ENCODE data around the gene IL1RN.
"Not testable (repeated sequence)": the region's sequence is repeated elsewhere in the genome, so short reads cannot be mapped to it uniquely, and the experiment has no call there.

The IL1RN gene, protein sequence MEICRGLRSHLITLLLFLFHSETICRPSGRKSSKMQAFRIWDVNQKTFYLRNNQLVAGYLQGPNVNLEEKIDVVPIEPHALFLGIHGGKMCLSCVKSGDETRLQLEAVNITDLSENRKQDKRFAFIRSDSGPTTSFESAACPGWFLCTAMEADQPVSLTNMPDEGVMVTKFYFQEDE

DNA sequence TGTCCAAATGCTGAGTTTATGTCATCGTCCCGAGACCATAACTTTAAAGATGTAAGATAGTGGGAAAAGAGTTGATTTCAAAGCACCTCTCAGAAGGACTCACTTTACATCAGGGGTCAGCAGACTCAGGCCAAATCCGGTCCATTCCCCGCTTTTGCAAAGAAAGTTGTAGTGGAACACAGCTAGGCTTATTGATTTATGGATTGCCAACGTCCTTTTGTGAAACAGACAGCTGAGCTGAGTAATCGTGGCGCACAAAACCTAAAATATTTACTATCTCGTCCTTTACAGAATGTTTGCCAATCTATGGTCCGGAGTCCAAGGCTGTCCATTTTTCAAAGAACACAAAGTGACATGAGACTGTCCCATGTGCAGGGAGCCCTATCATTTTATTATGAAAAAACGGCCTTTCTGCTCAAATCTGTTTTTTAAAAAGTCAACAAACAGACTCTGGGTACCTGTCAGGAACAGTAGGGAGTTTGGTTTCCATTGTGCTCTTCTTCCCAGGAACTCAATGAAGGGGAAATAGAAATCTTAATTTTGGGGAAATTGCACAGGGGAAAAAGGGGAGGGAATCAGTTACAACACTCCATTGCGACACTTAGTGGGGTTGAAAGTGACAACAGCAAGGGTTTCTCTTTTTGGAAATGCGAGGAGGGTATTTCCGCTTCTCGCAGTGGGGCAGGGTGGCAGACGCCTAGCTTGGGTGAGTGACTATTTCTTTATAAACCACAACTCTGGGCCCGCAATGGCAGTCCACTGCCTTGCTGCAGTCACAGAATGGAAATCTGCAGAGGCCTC lies at the start of gene IL1RN:
Gene IL1RN, plus strand, starts transcription at position 754 of the 801 bp plus-strand sequence. Its CDS starts 27 bp downstream, at position 781.
- DNase-seq (ENCODE audit: low spot score): no peak

DNA sequence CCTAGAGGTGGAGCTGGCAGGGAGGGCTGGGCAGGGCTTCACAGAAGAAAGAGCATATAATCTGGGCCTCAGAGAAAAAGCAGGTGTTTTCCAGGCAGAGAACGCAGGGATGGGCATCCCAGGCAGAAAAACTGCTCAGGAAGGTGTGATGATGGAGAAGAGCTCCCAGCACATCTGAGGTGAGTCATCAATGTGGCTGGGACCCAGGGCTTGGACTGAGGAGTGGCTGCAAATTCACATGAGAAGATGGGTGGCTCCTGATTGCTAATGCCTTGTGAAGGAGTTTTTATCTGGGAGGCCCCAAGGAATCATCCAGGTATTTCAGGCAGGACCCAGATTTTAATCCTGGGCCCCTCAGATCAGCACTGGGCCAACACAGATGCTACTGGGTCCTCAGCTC lies 49.5 kb upstream of the IL1RN start:
- DNase-seq (ENCODE audit: low spot score): no peak

DNA sequence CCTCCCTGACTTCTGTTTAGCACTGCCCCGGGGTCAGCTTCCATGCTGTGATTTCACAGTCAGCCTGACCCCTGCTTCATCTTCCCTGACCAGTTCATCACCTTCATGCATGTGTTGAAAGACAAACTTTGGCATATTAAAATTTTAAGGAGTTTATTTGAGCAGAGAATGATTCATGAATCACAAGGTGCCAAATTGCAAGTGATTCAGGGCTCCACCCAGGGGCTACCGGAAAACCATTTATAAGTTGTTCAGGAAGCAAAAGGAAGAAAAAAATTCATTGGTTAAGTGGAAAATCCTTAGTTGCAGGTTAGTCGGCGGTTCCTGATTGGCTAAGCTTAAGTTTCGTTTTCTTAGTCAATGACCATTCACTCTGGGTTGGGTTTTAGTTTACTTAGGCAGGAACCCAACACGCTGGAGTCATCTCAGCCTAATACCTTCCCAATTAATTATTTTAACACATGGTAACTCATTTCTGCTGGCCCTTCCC lies 49.0 kb upstream of the IL1RN start:
- DNase-seq (ENCODE audit: low spot score): no peak

DNA sequence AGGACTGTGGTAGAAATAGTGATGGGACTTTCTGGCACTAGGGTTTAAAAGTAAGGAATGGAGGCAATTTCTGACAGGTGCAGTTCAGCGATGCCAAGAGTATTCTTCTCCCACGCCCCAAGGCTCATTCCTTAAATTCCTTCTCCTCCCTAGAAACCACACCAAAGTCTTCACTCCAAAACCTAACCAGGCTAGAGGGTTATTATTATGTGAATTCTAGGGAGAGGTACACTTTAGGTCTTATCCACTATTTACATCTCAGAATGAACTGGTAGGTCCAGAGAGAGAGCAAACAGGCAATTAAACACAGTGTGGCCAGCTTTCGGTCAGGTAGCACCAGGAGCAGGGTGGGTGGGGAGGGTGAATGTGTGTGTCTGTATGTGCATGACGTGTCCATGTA lies 48.3 kb upstream of the IL1RN start:
- no peak for DNase-seq (ENCODE audit: low spot score)

DNA sequence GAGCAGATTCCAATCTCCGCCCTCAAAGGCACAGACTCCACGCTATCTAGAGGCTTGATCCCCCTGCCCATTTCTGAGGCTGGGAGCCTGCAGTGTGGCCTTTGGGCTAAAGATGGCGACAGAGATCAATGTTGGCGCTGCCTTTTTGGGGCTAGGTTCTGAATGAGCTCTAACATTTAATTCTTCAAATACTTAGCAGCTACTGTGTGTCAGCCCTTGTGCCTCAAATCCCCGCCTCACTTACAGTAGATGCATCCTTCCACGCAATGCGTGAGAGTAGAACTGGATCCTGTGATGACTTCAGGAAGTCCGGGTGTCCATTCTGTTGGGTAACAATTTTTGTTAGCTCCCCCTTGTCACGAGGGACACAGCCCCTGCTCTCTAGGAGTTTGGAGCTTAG lies 47.3 kb upstream of the IL1RN start:
- DNase-seq (ENCODE audit: low spot score): peak; percentile 43

DNA sequence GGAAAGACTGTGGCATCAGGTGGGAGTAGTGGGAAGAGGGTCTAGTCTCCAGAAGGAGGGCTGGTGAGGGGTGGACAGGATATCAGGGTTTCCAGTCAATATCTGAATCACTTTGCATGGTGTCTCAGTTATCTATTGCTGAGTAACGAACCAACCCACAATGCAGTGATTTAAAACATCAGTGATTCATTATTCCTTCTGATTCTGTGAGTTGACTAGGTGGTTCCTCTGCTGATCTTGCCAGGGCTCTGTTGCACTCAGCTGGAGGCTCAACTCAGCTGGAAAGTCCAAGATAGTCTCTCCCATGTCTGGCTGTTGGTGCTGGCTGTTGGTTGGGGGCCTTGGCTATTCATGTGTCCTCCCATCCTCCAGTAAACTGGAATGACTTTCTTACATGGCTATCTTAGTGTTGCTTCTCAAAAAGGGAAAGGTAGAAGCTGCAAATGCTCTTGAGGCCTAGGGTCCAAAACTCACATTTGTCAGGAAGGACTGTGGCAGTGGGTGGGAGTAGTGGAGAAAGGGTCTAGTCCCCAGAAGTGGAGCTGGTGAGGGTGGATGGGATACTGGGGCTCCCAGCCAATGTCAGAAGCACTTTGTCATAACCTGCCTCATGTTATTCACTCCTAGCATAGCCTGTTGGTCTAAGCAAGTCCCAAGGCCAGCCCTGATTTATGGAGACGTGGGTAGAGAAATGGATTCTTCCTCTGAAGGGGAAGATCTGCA lies 45.7 kb upstream of the IL1RN start:
- DNase-seq (ENCODE audit: low spot score): no peak

DNA sequence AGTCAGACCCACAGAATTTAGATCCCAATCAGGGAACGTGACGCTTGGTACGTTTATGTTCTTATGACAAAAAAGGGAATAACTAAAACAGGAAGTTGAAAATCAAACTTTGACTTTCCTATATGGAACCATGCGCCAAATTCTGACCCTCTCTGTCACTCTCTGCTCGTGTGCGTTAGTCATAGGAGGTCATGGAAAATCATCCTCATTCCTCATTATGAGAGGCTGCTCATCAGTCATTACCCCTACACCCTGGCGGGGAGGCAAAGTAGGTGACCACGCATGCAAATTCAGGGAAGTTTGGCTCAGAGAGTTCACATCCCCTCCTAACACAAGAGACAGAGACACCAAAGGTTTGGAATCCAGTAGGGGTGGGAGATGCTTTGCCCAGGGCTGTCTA lies 44.1 kb upstream of the IL1RN start:
- no peak for DNase-seq (ENCODE audit: low spot score)

DNA sequence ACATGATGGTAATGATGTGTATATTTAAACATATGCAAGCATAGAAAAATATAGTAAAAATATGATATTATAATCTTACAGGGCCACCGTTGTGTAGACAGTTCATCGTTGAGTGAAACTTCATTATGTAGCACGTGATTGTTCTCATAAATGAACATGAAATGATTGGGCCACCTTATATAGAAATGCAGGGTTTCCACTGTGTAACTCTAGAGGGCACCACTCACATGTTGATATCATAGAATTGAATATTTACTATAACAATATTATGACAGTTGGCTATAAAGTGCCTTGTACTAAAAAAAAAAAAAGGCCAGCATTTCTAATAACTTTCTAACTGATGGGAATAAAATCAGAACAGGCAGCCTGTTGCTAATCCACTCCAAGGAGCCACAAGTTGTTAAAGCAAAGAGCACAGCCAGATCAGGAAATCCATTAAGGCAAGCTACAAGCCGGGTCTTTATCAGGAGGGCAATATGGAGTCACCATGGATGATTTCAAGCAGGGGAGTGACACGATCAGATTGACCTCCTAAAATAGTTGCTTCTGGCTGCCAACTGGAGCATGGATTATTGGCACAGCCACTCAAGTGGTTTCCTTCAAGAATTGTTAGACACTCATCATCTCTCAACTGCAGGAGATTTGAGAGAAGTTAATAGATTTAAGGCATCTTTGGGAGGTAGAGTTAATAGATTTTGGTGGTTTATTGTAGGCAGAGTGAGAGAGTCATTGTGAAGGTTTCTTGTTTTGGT lies 43.0 kb upstream of the IL1RN start:
- peak; percentile 44 for DNase-seq (ENCODE audit: low spot score)

DNA sequence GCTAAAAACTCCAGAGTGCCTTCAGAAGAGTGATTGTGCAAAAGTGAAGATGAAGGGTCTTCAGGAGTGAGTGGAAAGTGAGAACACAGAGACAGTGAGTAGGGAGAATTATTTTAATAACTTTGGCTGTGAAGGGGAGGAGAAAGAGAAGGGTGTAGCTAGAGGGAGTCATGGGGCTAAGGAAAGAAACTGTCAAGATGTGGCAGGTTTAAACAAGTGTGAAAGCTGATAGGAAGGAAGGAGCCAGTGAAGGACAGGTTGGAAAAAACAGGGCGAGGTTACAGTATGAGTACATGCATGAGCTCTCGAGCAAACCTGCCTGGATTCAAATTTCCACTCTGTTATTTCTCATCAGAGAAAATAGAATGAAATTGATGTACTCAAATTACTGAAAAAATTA lies 41.9 kb upstream of the IL1RN start:
- DNase-seq (ENCODE audit: low spot score): no peak

DNA sequence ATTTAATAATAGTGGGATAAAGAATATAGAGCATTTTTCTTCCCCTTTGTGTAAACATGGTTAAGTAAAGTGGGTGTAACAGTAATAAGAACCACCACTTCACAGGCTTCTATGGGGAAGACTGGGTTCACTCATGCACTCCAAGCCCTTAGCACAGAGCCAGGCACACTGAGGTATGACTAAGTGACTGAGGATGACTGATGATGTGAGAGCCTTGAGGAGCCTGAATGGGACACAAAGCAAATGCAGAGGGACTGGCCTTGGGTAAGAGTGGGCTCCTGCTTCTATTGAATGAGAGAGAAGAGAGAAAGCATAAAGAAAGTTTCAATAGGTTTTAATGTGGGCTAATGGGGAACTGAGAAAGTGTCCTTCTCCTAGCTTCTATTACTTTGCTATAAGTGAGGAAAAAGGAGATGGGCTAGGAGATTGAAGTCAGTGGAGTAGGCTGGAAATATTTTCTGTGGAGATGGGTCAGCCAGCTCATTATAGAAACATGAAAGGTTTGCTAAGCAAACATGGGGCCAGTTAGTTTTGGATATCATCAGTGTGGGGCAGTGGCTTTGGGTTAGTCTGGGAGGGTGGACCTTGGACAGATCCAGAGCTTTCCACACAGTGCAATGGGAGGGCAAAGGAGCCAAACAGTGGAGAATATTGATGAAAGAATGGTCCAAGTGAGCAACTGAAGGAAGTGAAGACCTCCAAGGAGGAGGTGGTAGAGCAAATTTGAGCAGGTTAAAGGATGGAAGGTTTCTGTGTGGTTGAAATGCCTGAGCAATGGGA lies 39.0 kb upstream of the IL1RN start:
- DNase-seq (ENCODE audit: low spot score): no peak

DNA sequence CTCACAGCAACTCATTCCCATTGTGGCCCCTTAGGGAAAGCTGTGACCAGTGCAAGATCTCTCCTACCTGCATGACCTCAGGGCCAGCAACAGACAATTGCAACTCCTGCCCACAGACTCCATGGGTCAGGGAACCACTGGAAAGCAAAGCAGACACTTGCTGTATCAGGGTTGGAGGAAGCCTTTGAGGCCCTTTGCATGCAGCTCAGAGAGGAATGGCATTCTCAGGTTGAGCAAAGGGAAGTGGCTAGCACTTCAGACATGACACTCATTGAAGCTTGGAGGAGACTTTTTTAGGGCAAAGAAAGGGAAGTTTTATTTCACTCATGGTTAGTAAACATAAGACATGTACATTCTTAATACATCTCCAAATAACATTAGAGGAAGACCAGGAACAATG lies 37.5 kb upstream of the IL1RN start:
- no peak for DNase-seq (ENCODE audit: low spot score)

DNA sequence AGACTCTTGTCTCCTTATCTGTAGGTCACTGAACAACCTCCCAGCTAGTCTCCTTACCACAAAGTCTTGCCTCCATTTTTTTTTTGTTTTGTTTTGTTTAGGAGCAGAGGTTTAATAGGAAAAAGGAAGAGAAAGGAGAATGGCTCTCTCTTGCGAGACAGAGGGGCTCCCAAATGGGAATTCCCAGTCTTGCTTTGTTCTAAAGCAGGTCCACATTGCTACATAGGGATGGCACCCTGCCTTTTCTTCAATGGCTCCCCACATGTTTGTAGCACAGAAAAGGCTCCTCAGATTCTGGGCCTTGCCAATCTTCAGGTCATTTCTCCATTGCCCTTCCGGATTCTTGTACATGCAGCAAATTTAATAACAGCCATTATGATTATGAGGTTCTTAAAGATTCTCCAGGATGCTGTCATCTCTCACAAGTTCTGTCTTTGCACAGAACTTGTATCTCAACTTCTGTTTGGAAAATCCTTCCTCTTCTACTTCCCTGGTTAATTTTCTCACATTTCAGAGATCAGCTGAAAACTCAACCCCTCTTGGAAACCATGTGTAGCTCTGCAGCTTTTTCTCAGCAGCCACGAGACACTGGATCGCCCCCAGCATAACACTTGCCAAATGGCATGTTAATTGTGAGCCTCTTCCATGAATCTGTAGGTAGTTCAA lies 36.0 kb upstream of the IL1RN start:
- DNase-seq (ENCODE audit: low spot score): no peak

DNA sequence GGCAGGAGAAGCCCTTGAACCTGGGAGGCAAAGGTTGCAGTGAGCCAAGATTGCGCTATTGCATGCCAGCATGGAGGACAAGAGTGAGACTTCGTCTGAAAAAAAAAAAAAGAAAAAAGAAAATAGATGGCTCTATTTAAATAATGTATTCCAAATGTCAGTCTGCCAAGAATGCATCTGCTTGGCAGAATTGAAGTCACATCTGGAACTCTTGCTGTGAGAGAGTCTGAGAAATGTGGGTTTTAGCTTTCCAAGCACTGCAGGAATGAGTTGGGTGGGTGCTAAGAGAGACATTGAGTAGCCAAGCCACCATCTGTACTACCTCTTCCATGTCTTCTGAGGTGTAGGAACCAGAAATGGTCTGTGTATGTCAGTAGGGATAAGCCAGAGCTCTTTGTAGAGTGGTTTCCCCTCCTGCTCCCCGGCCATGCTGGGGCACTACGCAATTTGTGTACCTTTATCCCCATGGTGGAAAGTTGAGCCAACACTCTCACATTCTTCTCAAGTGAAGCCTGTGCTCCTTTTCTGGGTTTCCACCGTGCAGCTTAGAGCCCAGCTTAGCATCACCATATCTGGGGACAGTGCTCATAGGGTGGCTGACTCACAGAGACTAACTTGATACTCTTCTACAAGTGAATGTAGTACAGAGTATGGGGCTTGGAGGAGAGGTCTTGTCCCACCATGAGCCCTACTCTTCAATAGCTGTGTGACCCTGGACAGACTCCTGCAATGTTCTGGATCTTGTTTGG lies 34.4 kb upstream of the IL1RN start:
- DNase-seq (ENCODE audit: low spot score): no peak

DNA sequence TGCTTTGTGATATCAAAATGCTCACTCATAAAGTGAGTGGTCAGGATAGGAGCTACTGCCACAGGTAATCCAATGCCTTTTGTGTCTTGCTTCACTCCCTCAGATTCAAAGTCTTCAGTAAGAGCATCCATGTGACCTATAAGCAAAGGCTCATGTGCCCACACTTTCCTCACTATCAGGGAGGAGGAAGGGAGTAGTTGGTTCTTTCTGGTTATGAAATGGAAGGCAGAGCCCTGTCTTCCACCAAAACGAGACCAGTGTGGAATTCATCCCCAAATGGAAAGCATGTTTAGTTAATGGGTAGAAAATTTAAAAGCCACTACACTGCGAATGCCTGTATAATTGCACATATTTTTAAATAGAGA lies 33.8 kb upstream of the IL1RN start:
- no peak for DNase-seq (ENCODE audit: low spot score)

DNA sequence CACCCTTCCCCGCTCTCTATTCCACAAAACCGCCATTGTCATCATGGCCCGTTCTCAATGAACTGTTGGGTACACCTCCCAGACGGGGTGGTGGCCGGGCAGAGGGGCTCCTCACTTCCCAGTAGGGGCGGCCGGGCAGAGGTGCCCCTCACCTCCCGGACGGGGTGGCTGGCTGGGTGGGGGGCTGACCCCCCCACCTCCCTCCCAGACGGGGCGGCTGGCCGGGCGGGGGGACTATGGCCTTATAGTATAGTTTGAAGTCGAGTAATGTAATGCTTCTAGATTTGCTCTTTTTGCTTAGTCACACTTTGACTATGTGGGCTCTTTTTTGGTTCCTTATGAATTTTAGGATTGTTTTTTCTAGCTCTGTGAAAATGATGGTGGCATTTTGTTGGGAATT lies 31.1 kb upstream of the IL1RN start:
- DNase-seq (ENCODE audit: low spot score): not testable (repeated sequence)

DNA sequence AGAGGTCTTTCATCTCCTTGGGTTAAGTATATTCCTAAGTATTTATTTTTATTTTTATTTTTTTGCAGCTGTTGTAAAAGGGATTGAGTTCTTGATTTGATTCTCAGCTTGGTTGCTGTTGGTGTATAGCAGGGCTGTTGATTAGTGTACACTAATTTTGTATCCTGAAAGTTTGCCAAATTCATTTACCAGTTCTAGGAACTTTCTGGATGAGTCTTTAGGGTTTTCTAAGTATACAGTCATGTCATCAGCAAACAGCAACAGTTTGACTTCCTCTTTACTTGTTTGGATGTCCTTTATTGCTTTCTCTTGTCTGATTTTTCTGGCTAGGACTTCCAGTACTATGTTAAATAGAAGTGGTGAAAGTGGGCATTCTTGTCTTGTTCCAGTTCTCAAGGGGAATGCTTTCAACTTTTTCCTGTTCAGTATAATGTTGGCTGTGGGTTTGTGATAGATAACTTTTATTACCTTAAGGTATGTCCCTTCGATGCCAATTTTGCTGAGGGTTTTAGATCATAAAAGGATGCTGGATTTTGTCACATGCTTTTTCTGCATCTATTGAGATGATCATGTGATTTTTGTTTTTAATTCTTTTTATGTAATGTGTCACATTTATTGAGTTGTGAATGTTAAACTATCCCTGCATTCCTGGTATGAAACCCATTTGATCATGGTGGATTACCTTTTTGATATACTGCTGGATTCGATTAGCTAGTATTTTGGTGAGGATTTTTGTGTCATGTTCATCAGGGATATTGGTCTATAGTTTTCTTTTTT lies 30.4 kb upstream of the IL1RN start:
- DNase-seq (ENCODE audit: low spot score): not testable (repeated sequence)

DNA sequence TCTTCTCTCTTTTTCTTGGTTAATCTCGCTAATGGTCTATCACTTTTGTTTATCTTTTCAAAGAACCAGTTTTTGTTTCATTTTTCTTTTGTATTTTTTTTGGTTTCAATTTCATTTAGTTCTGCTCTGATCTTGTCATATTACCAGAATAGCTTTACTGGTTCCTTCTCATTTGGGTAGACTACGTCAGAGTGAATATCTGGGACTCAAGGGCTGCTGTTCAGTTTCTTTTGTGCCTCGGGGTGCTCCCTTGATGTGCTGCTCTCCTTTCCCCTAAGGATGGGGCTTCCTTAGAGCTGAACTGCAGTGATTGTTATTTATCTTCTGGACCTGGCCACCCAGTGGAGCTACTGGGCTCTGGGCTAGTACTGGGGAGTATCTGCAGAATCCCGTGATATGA lies 29.4 kb upstream of the IL1RN start:
- no peak for DNase-seq (ENCODE audit: low spot score)

DNA sequence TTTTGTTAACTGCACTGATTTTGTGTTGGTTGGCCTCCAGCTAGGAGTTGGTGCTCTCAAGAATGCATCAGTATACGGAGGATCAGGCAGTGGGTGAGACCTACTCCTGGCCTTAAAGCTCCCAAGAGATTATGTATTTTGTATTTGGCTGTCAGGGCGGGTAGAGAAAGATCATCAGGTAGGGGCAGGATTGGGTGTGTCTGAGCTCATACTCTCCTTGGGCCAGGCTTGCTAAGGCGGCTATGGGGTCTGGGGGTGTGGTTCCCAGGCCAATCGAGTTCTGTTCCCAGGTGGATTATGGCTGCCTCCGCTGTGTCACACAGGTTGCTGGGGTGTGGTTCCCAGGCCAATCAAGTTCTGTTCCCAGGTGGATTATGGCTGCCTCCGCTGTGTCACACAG lies 28.9 kb upstream of the IL1RN start:
- DNase-seq (ENCODE audit: low spot score): no peak

DNA sequence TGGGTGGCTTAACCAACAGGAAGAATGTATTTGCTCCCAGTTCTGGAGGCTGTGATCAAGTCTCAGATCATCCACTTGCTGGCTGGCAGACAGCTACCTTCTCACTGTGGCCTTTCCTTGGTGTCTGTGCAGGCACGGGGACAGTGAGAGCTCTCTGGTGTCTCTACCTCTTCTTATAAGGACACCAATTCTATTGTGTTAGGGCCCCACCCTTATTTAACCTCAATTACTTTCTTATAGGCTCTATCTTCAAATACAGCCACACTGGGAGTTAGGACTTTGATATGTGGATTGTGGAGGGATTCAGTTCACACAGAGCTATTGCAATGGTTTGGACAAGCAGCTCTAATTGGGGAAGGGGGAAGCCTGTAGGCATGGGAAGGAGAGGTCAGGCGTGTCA lies 25.3 kb upstream of the IL1RN start:
- no peak for DNase-seq (ENCODE audit: low spot score)

DNA sequence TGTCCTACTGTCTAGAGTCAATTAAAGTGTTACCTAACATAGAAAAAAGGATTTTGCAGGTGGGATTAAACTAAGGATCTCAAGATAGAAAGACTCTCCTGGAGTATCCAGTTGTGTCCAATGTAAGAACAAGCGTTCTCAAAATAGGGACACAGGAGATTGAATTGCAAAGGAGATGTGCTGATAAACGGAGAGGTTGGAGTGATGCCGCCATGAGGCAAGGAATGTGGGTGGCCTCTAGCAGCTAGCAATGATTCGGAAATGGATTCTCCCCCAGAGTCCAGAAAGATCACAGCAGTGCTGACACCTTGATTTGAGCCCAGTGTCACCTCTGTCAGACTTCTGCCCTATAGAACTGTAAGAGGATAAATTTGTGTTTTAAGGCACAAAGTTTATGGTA lies 24.1 kb upstream of the IL1RN start:
- no peak for DNase-seq (ENCODE audit: low spot score)

Data from hematopoietic multipotent progenitor cell treated with erythropoietin and hydrocortisone succinate and interleukin-3 and kit ligand, for 15 days (in vitro differentiated cells).